Spleen (tissue), 7 donors: ENCODE measurements around the gene LDAH.

Experiments used
- POLR2A ChIP-seq, 3 donors: fragments of 450-650 bp; IDR thresholded peaks; one replicate each; pipeline ENCODE4 v1.5.1; 2017; ENCODE audit warnings: antibody characterized with exemption in 3 of 3, mild to moderate bottlenecking in 1 of 3
- TF ChIP-seq, protein P1 (sequence below), 11 experiments: fragments of 200-600 bp in 7 of 11; fragments of 450-650 bp in 4 of 11; sonication (generic) in 4 of 11; IDR thresholded peaks in 8 of 11; conservative IDR thresholded peaks in 3 of 11; 1 replicate in 7 of 11; 2 replicates in 4 of 11; pipeline versions ENCODE4 v1.4.0 to v1.8.0; 2016 to 2021; ENCODE audit warnings: antibody characterized with exemption in 11 of 11, inconsistent platforms in 4 of 11, mild to moderate bottlenecking in 1 of 11
- donor health status: DM: no; HTN: no; CAD: no; lungs with moderate emphysema.
- donor health status: DM: no; HTN: no; CAD: no.
- donor health status: DM: no; HTN: no; CAD: no.

DNA sequence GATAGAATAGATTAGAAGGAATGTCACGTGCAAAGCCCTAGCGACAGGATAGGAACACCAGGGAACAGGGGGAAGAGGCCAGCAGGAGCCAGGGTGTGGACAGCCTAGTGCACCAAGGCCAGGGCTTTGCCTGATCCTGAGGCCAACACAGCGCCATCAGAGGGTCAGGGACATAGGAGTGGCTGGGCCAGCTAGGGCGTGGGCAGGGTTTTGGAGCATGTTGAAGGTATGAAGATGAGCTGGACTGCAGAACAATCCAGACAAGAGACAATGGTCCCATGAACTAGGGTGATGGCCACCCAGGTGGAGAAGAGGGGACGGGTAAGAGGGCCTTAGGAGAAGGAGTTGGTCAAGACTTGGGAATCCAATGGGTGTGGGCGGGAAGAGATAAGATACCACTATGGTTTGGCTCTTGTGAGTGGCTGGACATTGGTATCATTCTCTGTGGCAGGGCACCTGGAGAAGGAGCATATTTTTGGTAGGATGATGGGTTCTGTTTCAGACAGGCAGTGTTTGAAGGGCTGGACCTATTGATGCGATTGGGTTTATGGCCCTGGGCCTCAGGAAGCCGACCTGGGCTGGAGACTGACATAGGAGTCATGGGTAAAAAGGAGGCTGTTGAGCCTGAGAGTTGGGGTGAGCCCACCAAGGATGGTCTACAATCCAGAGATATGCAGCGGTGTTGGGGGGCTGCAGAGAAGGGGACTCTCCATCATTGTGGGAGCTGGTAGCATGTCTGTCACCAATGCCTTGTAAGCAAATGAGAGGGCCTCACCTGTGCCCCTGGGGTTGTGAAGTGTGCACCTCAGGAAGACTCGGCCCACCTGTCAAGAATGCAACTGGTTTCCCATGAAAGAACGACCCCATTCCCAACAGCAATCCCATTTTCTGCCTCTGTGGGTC is 170.0 kb downstream of the LDAH start:
- TF ChIP-seq POLR2A (IDR thresholded peaks at IDR 0.05) = no peak
- TF ChIP-seq, protein P1, sequence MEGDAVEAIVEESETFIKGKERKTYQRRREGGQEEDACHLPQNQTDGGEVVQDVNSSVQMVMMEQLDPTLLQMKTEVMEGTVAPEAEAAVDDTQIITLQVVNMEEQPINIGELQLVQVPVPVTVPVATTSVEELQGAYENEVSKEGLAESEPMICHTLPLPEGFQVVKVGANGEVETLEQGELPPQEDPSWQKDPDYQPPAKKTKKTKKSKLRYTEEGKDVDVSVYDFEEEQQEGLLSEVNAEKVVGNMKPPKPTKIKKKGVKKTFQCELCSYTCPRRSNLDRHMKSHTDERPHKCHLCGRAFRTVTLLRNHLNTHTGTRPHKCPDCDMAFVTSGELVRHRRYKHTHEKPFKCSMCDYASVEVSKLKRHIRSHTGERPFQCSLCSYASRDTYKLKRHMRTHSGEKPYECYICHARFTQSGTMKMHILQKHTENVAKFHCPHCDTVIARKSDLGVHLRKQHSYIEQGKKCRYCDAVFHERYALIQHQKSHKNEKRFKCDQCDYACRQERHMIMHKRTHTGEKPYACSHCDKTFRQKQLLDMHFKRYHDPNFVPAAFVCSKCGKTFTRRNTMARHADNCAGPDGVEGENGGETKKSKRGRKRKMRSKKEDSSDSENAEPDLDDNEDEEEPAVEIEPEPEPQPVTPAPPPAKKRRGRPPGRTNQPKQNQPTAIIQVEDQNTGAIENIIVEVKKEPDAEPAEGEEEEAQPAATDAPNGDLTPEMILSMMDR (IDR thresholded peaks at IDR 0.05 in 8 of 11, conservative IDR thresholded peaks at IDR 0.05 in 3 of 11) = no peak
